Activated T-cell treated with anti-CD3 and anti-CD28 coated beads, Interleukin-2, amount 50 U/mL, for 4 hours (primary cell): ENCODE results near the gene PGPEP1. TPM values are rescaled to one million over a fixed set of nuclear protein-coding genes. Genes with fewer than 3 reads are reported as not detected.
"Not testable (repeated sequence)": the region's sequence is repeated elsewhere in the genome, so short reads cannot be mapped to it uniquely, and the experiment has no call there.

ENCODE experiments used
- ATAC-seq, 2 donors: fragments of 200-7000 bp; cut with Tn5 transposase; one replicate each; pipeline ENCODE4 v1.10.0; 2021
- DNase-seq: peaks from one replicate; pipeline ENCODE4 v3.0.0-alpha.2; 2020
- H3K27me3 Mint-ChIP-seq: one replicate; pipeline ENCODE4 v1.8.0; 2021; ENCODE audit warnings: low read depth, mixed read lengths
- H3K36me3 Mint-ChIP-seq: one replicate; pipeline ENCODE4 v1.8.0; 2022; ENCODE audit warnings: mixed read lengths; ENCODE audit not compliant: insufficient read depth
- H3K4me1 Mint-ChIP-seq: one replicate; pipeline ENCODE4 v1.8.0; 2021; ENCODE audit warnings: low read depth, mixed read lengths
- H3K4me3 Mint-ChIP-seq: one replicate; pipeline ENCODE4 v1.8.0; 2021; ENCODE audit warnings: mild to moderate bottlenecking, moderate library complexity, mixed read lengths
- H3K9me3 Mint-ChIP-seq: one replicate; pipeline ENCODE4 v1.8.0; 2021; ENCODE audit warnings: mixed read lengths
- total RNA-seq, 3 donors: library from RNA; stranded (reverse); gene quantifications; one replicate each; pipeline ENCODE4 v1.2.1, GENCODE V29; 2021

Gene PGPEP1
- total RNA-seq, 3 donors from 2014 or later: 12.8 to 14.7 (median 13.0) TPM

GRCh38 chr19:18333680-18334079 lies 6.7 kb upstream of the PGPEP1 start:
- H3K27me3 Mint-ChIP-seq: no peaks in the 10 kb centered on the region
- ATAC-seq (no peak), DNase-seq (no peak)
- no peak overlapping the region for H3K4me3 Mint-ChIP-seq
- no peaks in the 10 kb centered on the region for H3K9me3 Mint-ChIP-seq
- no peaks in the 10 kb centered on the region for H3K36me3 Mint-ChIP-seq
- peaks cover 4% of the 10 kb centered on the region for H3K4me1 Mint-ChIP-seq

GRCh38 chr19:18336121-18336520 lies 4.3 kb upstream of the PGPEP1 start:
- DNase-seq: no peak
- no peaks in the 10 kb centered on the region for H3K36me3 Mint-ChIP-seq
- H3K9me3 Mint-ChIP-seq: no peaks in the 10 kb centered on the region
- H3K4me3 Mint-ChIP-seq: no peak overlapping the region
- H3K4me1 Mint-ChIP-seq: peaks cover 6% of the 10 kb centered on the region
- no peaks in the 10 kb centered on the region for H3K27me3 Mint-ChIP-seq
- no peak for ATAC-seq

GRCh38 chr19:18338541-18338940 lies 1.9 kb upstream of the PGPEP1 start:
- ATAC-seq (no peak), DNase-seq (no peak)
- H3K4me3 Mint-ChIP-seq: peak overlapping the region; percentile 29
- H3K9me3 Mint-ChIP-seq: no peaks in the 10 kb centered on the region
- H3K27me3 Mint-ChIP-seq: no peaks in the 10 kb centered on the region
- H3K36me3 Mint-ChIP-seq: no peaks in the 10 kb centered on the region
- H3K4me1 Mint-ChIP-seq: peaks cover 16% of the 10 kb centered on the region

GRCh38 chr19:18339723-18340122 lies 675 bp upstream of the PGPEP1 start:
- DNase-seq (no peak), ATAC-seq (no peak)
- Mint-ChIP-seq H3K27me3 (no peaks in the 10 kb centered on the region), H3K9me3 (no peaks in the 10 kb centered on the region), H3K4me1 (peaks cover 17% of the 10 kb centered on the region), H3K4me3 (peak overlapping the region; percentile 83), H3K36me3 (no peaks in the 10 kb centered on the region)

GRCh38 chr19:18340990-18341868 lies 831 bp downstream of the PGPEP1 start:
- Mint-ChIP-seq H3K36me3 (peaks cover 2% of the 10 kb centered on the region), H3K4me3 (peak overlapping the region; percentile 83), H3K9me3 (no peaks in the 10 kb centered on the region), H3K4me1 (peaks cover 20% of the 10 kb centered on the region), H3K27me3 (no peaks in the 10 kb centered on the region)
- ATAC-seq (peak; percentile 88 to 92), DNase-seq (peak; percentile 67)

- H3K4me3 Mint-ChIP-seq: peak overlapping the region; percentile 33
- peaks cover 6% of the 10 kb centered on the region for H3K36me3 Mint-ChIP-seq
- H3K4me1 Mint-ChIP-seq: peaks cover 20% of the 10 kb centered on the region
These were observed 1.8 kb downstream of the PGPEP1 start for GRCh38 chr19:18342090-18342632.

GRCh38 chr19:18344582-18344950 lies 4.2 kb downstream of the PGPEP1 start:
- Mint-ChIP-seq H3K4me3 (no peak overlapping the region), H3K27me3 (no peaks in the 10 kb centered on the region), H3K4me1 (peaks cover 18% of the 10 kb centered on the region), H3K9me3 (no peaks in the 10 kb centered on the region), H3K36me3 (peaks cover 16% of the 10 kb centered on the region)
- no peak for ATAC-seq
- DNase-seq: no peak

More at GRCh38 chr19:18342090-18342632, 1.8 kb downstream of the PGPEP1 start:
- Mint-ChIP-seq H3K9me3 (no peaks in the 10 kb centered on the region), H3K27me3 (no peaks in the 10 kb centered on the region)
- DNase-seq: no peak
- ATAC-seq: no peak

GRCh38 chr19:18345296-18345695 lies 4.9 kb downstream of the PGPEP1 start:
- Mint-ChIP-seq H3K4me1 (peaks cover 14% of the 10 kb centered on the region), H3K27me3 (no peaks in the 10 kb centered on the region), H3K4me3 (no peak overlapping the region), H3K36me3 (peaks cover 20% of the 10 kb centered on the region), H3K9me3 (no peaks in the 10 kb centered on the region)
- no peak for DNase-seq
- ATAC-seq: no peak

GRCh38 chr19:18346091-18346490 lies 5.7 kb downstream of the PGPEP1 start:
- Mint-ChIP-seq H3K36me3 (peaks cover 23% of the 10 kb centered on the region), H3K27me3 (no peaks in the 10 kb centered on the region), H3K4me3 (no peak overlapping the region), H3K4me1 (peaks cover 14% of the 10 kb centered on the region), H3K9me3 (no peaks in the 10 kb centered on the region)
- ATAC-seq (no peak), DNase-seq (no peak)

- no peaks in the 10 kb centered on the region for H3K27me3 Mint-ChIP-seq
- DNase-seq (no peak), ATAC-seq (no peak)
- H3K36me3 Mint-ChIP-seq: peaks cover 23% of the 10 kb centered on the region
- no peaks in the 10 kb centered on the region for H3K9me3 Mint-ChIP-seq
- H3K4me3 Mint-ChIP-seq: no peak overlapping the region
- peaks cover 4% of the 10 kb centered on the region for H3K4me1 Mint-ChIP-seq
These were observed 7.8 kb downstream of the PGPEP1 start for GRCh38 chr19:18348171-18348570.

- H3K4me3 Mint-ChIP-seq, H3K9me3 Mint-ChIP-seq, H3K4me1 Mint-ChIP-seq, DNase-seq, ATAC-seq, H3K27me3 Mint-ChIP-seq: not testable (repeated sequence)
- peaks cover 25% of the 10 kb centered on the region for H3K36me3 Mint-ChIP-seq
These were observed 8.5 kb downstream of the PGPEP1 start for GRCh38 chr19:18348818-18349339.

GRCh38 chr19:18349524-18350128 lies 9.2 kb downstream of the PGPEP1 start:
- H3K36me3 Mint-ChIP-seq: peaks cover 25% of the 10 kb centered on the region

GRCh38 chr19:18350490-18350889 lies 10.1 kb downstream of the PGPEP1 start:
- no peak for ATAC-seq
- Mint-ChIP-seq H3K9me3 (no peaks in the 10 kb centered on the region), H3K4me1 (peaks cover 2% of the 10 kb centered on the region), H3K27me3 (no peaks in the 10 kb centered on the region), H3K4me3 (no peak overlapping the region), H3K36me3 (peaks cover 27% of the 10 kb centered on the region)
- no peak for DNase-seq

More at GRCh38 chr19:18349524-18350128, 9.2 kb downstream of the PGPEP1 start:
- Mint-ChIP-seq H3K4me1 (peaks cover 2% of the 10 kb centered on the region), H3K9me3 (no peaks in the 10 kb centered on the region), H3K4me3 (no peak overlapping the region), H3K27me3 (no peaks in the 10 kb centered on the region)
- no peak for DNase-seq
- no peak for ATAC-seq

GRCh38 chr19:18351544-18351943 lies 11.1 kb downstream of the PGPEP1 start:
- Mint-ChIP-seq H3K4me1 (no peaks in the 10 kb centered on the region), H3K9me3 (no peaks in the 10 kb centered on the region), H3K4me3 (no peak overlapping the region), H3K27me3 (no peaks in the 10 kb centered on the region), H3K36me3 (peaks cover 25% of the 10 kb centered on the region)
- DNase-seq: no peak
- no peak for ATAC-seq
